Neutrophil (primary cell): Measurements from ENCODE around the gene CXorf38.
"Not testable (repeated sequence)": the region's sequence is repeated elsewhere in the genome, so short reads cannot be mapped to it uniquely, and the experiment has no call there.

Source experiments
- H3K27ac ChIP-seq: fragments of 200-600 bp; sonication (generic); 2 replicates; pipeline ENCODE4 v1.5.1; 2016; ENCODE audit warnings: mild to moderate bottlenecking, moderate library complexity
- H3K27me3 ChIP-seq: fragments of 200-600 bp; sonication (generic); 2 replicates; pipeline ENCODE4 v1.6.0; 2016; ENCODE audit warnings: mild to moderate bottlenecking
- H3K36me3 ChIP-seq: fragments of 200-600 bp; sonication (generic); 2 replicates; pipeline ENCODE4 v1.5.1; 2017
- H3K4me1 ChIP-seq, 2 experiments: fragments of 200-600 bp in 1 of 2; sonication (generic) in 1 of 2; 1 replicate in 1 of 2; 2 replicates in 1 of 2; pipeline versions ENCODE4 v1.5.1 to v1.6.1; 2013 to 2016; ENCODE audit warnings: low read depth in 1 of 2, low read length in 1 of 2, mild to moderate bottlenecking in 1 of 2, moderate library complexity in 1 of 2; ENCODE audit not compliant: control insufficient read depth in 1 of 2, insufficient read depth in 1 of 2
- H3K4me3 ChIP-seq, 2 experiments: fragments of 200-600 bp in 1 of 2; sonication (generic) in 1 of 2; 1 replicate in 1 of 2; 2 replicates in 1 of 2; pipeline ENCODE4 v1.5.1; 2013 to 2016; ENCODE audit warnings: low read depth in 1 of 2, low read length in 1 of 2, mild to moderate bottlenecking in 1 of 2, moderate library complexity in 1 of 2
- H3K9me3 ChIP-seq: fragments of 200-600 bp; sonication (generic); 2 replicates; pipeline ENCODE4 v1.5.1; 2016
- TF ChIP-seq, protein P1 (sequence below): fragments of 200-600 bp; sonication (generic); IDR thresholded peaks from 2 replicates; pipeline ENCODE4 v1.5.1; 2016; ENCODE audit warnings: antibody characterized with exemption

Gene CXorf38

GRCh38 chrX:40582811-40583210 is 64.5 kb downstream of the CXorf38 start:
- TF ChIP-seq, protein P1, sequence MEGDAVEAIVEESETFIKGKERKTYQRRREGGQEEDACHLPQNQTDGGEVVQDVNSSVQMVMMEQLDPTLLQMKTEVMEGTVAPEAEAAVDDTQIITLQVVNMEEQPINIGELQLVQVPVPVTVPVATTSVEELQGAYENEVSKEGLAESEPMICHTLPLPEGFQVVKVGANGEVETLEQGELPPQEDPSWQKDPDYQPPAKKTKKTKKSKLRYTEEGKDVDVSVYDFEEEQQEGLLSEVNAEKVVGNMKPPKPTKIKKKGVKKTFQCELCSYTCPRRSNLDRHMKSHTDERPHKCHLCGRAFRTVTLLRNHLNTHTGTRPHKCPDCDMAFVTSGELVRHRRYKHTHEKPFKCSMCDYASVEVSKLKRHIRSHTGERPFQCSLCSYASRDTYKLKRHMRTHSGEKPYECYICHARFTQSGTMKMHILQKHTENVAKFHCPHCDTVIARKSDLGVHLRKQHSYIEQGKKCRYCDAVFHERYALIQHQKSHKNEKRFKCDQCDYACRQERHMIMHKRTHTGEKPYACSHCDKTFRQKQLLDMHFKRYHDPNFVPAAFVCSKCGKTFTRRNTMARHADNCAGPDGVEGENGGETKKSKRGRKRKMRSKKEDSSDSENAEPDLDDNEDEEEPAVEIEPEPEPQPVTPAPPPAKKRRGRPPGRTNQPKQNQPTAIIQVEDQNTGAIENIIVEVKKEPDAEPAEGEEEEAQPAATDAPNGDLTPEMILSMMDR: no peak
- no peaks in the 10 kb centered on the region for H3K27me3 ChIP-seq
- H3K27ac ChIP-seq: no peak overlapping the region
- no peaks in the 10 kb centered on the region for H3K9me3 ChIP-seq
- H3K4me3 ChIP-seq: no peak overlapping the region
- H3K4me1 ChIP-seq: peaks cover 34 to 44% of the 10 kb centered on the region in 2 experiments
- H3K36me3 ChIP-seq: no peaks in the 10 kb centered on the region

DNA sequence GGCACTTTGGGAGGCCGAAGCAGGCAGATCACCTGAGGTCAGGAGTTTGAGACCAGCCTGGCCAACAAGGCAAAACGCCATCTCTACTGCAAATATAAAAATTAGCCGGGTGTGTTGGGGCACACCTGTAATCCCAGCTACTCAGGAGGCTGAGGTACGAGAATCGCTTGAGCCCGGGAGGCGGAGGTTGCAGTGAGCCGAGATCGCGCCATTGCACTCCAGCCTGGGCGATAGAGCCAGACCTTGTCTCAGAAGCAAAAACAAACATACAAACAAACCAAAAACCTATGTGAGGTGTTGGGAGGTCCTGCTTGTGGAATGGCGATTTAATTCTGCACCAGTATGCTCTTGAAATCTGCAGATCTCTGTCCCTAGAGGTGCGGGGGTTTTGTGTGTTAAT is 65.2 kb downstream of the CXorf38 start:
- H3K9me3 ChIP-seq, H3K27me3 ChIP-seq, H3K36me3 ChIP-seq: not testable (repeated sequence)
- Histone ChIP-seq H3K4me3 (peak overlapping the region in 1 of 2 experiments; percentile 76), H3K27ac (peak overlapping the region; percentile 95), H3K4me1 (peaks cover 40 to 50% of the 10 kb centered on the region in 2 experiments)

- TF ChIP-seq, protein P1: no peak
- no peaks in the 10 kb centered on the region for H3K36me3 ChIP-seq
- H3K27ac ChIP-seq: peak overlapping the region; percentile 95
- no peaks in the 10 kb centered on the region for H3K9me3 ChIP-seq
- peaks cover 45 to 58% of the 10 kb centered on the region in 2 experiments for H3K4me1 ChIP-seq
- H3K4me3 ChIP-seq: peak overlapping the region; percentile 67 to 76
- no peaks in the 10 kb centered on the region for H3K27me3 ChIP-seq
These were observed 65.9 kb downstream of the CXorf38 start for GRCh38 chrX:40581336-40581920.

GRCh38 chrX:40580537-40581335 is 66.6 kb downstream of the CXorf38 start, which contains the start of gene ATP6AP2:
Gene ATP6AP2 (plus strand): TSS chrX:40580970. CDS start chrX:40581066, 96 bp downstream.
- TF ChIP-seq, protein P1: peak; percentile 13
- Histone ChIP-seq H3K9me3 (no peaks in the 10 kb centered on the region), H3K4me1 (peaks cover 50 to 64% of the 10 kb centered on the region in 2 experiments), H3K36me3 (no peaks in the 10 kb centered on the region), H3K27ac (peak within 1 kb of the TSS; percentile 95), H3K27me3 (no peaks in the 10 kb centered on the region), H3K4me3 (peak within 1 kb of the TSS; percentile 67 to 76)

DNA sequence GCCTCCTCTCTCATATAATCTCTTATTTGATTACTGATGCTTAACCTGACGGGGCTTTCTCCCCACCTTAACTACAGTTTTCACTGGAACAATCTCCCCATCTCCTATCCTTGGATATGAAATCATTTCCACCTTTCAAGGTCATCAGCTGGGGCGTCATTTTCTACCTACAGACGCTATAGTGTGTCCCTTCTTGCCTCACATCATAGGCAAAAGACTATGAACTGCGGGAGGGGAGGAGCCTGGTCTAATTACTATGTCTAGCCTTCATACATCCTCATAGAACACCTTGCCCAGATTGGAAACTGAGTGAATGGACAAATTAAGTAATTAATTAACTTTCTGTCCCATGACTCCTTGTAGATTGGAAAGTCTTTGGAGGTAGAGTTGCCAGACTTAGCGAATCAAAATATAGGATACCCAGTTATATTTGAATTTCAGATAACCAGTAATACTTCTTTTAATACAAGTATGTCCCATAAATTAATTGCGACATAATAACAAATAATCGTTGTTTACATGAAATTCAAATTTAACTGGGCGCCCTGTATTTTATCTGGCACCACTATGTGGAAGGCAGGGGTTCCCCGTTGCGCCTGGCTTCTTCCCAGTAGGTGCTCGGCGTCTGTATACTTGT is 67.3 kb downstream of the CXorf38 start:
- Histone ChIP-seq H3K36me3 (no peaks in the 10 kb centered on the region), H3K9me3 (no peaks in the 10 kb centered on the region), H3K27me3 (no peaks in the 10 kb centered on the region), H3K4me1 (peaks cover 50 to 64% of the 10 kb centered on the region in 2 experiments), H3K4me3 (peak overlapping the region; percentile 67 to 76), H3K27ac (peak overlapping the region; percentile 95)
- TF ChIP-seq, protein P1: no peak
